B cell (primary cell): ENCODE measurements around the gene TRIM47. TPM values are rescaled to one million over a fixed set of nuclear protein-coding genes. Genes with fewer than 3 reads are reported as not detected.

Experiments
- ATAC-seq: fragments of 200-7000 bp; cut with Tn5 transposase; one replicate; pipeline ENCODE4 v1.10.0; 2021; ENCODE audit warnings: low read depth, mild to moderate bottlenecking, moderate number of reproducible peaks, moderate library complexity
- CTCF ChIA-PET: fragments of 350-600 bp; sonication (Branson Sonifier 250); formaldehyde crosslinking; loops from one replicate; lab custom pipeline; 2021; ENCODE audit warnings: antibody characterized with exemption, inconsistent platforms; lab: Charles Lee
- POLR2A ChIA-PET: fragments of 350-600 bp; sonication (Branson Sonifier 250); formaldehyde crosslinking; loops from one replicate; lab custom pipeline; 2021; ENCODE audit warnings: antibody characterized with exemption; lab: Charles Lee
- DNase-seq: peaks from one replicate; pipeline ENCODE4 v3.0.0; 2013
- H2AFZ ChIP-seq: 2 replicates; pipeline ENCODE4 v1.6.1; 2012; ENCODE audit warnings: mild to moderate bottlenecking, low read depth, low read length; ENCODE audit not compliant: insufficient read depth, poor library complexity, severe bottlenecking
- H3K27ac ChIP-seq, 2 donors: 1 replicate in 1 of 2; 2 replicates in 1 of 2; pipeline ENCODE4 v1.5.1; 2012 to 2013; ENCODE audit warnings: low read length in 2 of 2, mild to moderate bottlenecking in 2 of 2, moderate library complexity in 1 of 2
- H3K27me3 ChIP-seq, 4 experiments: fragments of 200-600 bp in 1 of 4; sonication (generic) in 1 of 4; replicated peaks in 1 of 4; 1 replicate in 2 of 4; 2 replicates in 2 of 4; pipeline versions ENCODE4 v1.6.1 to v1.7.0; 2013 to 2016; ENCODE audit warnings: low read length in 3 of 4, mild to moderate bottlenecking in 2 of 4, mixed read lengths in 1 of 4, moderate library complexity in 1 of 4; ENCODE audit not compliant: insufficient read depth in 4 of 4, control insufficient read depth in 3 of 4; ENCODE audit errors: control extremely low read depth in 1 of 4
- H3K36me3 ChIP-seq, 2 experiments: replicated peaks in 1 of 2; 1 replicate in 1 of 2; 2 replicates in 1 of 2; pipeline versions ENCODE4 v1.6.1 to v1.7.1; 2013; ENCODE audit warnings: low read length in 1 of 2; ENCODE audit not compliant: insufficient read depth in 2 of 2, control insufficient read depth in 1 of 2; ENCODE audit errors: control extremely low read depth in 1 of 2, extremely low read depth in 1 of 2
- H3K4me1 ChIP-seq, 2 donors: fragments of 200-600 bp in 1 of 2; sonication (generic) in 1 of 2; 1 replicate in 1 of 2; 2 replicates in 1 of 2; pipeline versions ENCODE4 v1.5.1 to v1.6.1; 2013 to 2017; ENCODE audit warnings: low read length in 2 of 2; ENCODE audit not compliant: control insufficient read depth in 2 of 2, insufficient read depth in 2 of 2
- H3K4me2 ChIP-seq: replicated peaks from 2 replicates; pipeline ENCODE3; 2012; ENCODE audit warnings: mild to moderate bottlenecking, low read depth, low read length; ENCODE audit not compliant: poor library complexity, severe bottlenecking
- H3K4me3 ChIP-seq, 5 experiments: fragments of 200-600 bp in 1 of 5; sonication (generic) in 1 of 5; 1 replicate in 3 of 5; 2 replicates in 2 of 5; pipeline versions ENCODE4 v1.5.1 to v1.7.0; 2011 to 2016; ENCODE audit warnings: low read length in 4 of 5, mild to moderate bottlenecking in 4 of 5, low read depth in 2 of 5, control low read depth in 1 of 5, moderate library complexity in 1 of 5; ENCODE audit not compliant: insufficient read depth in 1 of 5; ENCODE audit errors: control extremely low read depth in 1 of 5, extremely low read depth in 1 of 5
- H3K79me2 ChIP-seq: fragments of 200-600 bp; sonication (generic); one replicate; pipeline ENCODE4 v1.6.0; 2016; ENCODE audit warnings: low read length; ENCODE audit not compliant: control insufficient read depth, insufficient read depth
- H3K9ac ChIP-seq: fragments of 200-600 bp; sonication (generic); 2 replicates; pipeline ENCODE4 v1.6.1; 2017; ENCODE audit warnings: mild to moderate bottlenecking, low read length, moderate library complexity
- H3K9me3 ChIP-seq, 3 donors: one replicate each; pipeline versions ENCODE4 v1.6.1 to v1.7.1; 2013; ENCODE audit warnings: low read length in 2 of 3; ENCODE audit not compliant: control insufficient read depth in 2 of 3, insufficient read depth in 1 of 3; ENCODE audit errors: control extremely low read depth in 1 of 3
- H4K20me1 ChIP-seq: 2 replicates; pipeline ENCODE4 v1.6.0; 2012; ENCODE audit warnings: mild to moderate bottlenecking, low read length; ENCODE audit not compliant: insufficient read depth, control insufficient read depth, poor library complexity, severe bottlenecking
- H3K27ac Mint-ChIP-seq: one replicate; pipeline ENCODE4 v1.8.0; 2021; ENCODE audit warnings: mixed read lengths
- H3K27me3 Mint-ChIP-seq: one replicate; pipeline ENCODE4 v1.8.0; 2021; ENCODE audit warnings: mixed read lengths
- H3K4me1 Mint-ChIP-seq: one replicate; pipeline ENCODE4 v1.8.0; 2021; ENCODE audit warnings: mixed read lengths
- H3K4me3 Mint-ChIP-seq: one replicate; pipeline ENCODE4 v1.8.0; 2021; ENCODE audit warnings: mixed read lengths
- H3K9me3 Mint-ChIP-seq: one replicate; pipeline ENCODE4 v1.8.0; 2022; ENCODE audit warnings: mixed read lengths; ENCODE audit not compliant: insufficient read depth
- EZH2 ChIP-seq: IDR thresholded peaks from 2 replicates; pipeline ENCODE4 v1.6.1; 2012; ENCODE audit warnings: borderline replicate concordance, low read depth, mild to moderate bottlenecking, moderate library complexity, low read length; ENCODE audit not compliant: insufficient read depth, poor library complexity, severe bottlenecking
- WGBS: methylation state at CpG from one replicate; pipeline ENCODE4 v1.1.5; 2013; ENCODE audit warnings: missing lambda C conversion rate; ENCODE audit not compliant: insufficient coverage; 5-methylcytosine and 5-hydroxymethylcytosine counted together
- intact Hi-C: fragments of 100-400 bp; cut with micrococcal nuclease; formaldehyde crosslinking; loops from one replicate; pipeline ENCODE4 v1.10.0; 2022
- polyA plus RNA-seq: library from polyadenylated mRNA; depleted of rRNA; stranded (reverse); fragments of >200 nt; gene quantifications from 2 replicates; pipeline ENCODE4 v1.2.3, GENCODE V29; 2012
- total RNA-seq, 2 donors: library from RNA; stranded (reverse); fragments of 120-200 nt in 1 of 2; gene quantifications; 1 replicate in 1 of 2; 2 replicates in 1 of 2; pipeline versions ENCODE4 v1.2.3 to v1.2.4, GENCODE V29; 2013 to 2022
- TF ChIP-seq, protein P1 (sequence below): fragments of 200-600 bp; IDR thresholded peaks from one replicate; pipeline ENCODE4 v1.8.0; 2022; ENCODE audit warnings: antibody characterized with exemption, mild to moderate bottlenecking

The TRIM47 gene
- total and polyA plus RNA-seq, 2 donors (not counting 1 experiment from before 2014, with no cell fraction given), result 6.4 to 8.3 TPM

DNA sequence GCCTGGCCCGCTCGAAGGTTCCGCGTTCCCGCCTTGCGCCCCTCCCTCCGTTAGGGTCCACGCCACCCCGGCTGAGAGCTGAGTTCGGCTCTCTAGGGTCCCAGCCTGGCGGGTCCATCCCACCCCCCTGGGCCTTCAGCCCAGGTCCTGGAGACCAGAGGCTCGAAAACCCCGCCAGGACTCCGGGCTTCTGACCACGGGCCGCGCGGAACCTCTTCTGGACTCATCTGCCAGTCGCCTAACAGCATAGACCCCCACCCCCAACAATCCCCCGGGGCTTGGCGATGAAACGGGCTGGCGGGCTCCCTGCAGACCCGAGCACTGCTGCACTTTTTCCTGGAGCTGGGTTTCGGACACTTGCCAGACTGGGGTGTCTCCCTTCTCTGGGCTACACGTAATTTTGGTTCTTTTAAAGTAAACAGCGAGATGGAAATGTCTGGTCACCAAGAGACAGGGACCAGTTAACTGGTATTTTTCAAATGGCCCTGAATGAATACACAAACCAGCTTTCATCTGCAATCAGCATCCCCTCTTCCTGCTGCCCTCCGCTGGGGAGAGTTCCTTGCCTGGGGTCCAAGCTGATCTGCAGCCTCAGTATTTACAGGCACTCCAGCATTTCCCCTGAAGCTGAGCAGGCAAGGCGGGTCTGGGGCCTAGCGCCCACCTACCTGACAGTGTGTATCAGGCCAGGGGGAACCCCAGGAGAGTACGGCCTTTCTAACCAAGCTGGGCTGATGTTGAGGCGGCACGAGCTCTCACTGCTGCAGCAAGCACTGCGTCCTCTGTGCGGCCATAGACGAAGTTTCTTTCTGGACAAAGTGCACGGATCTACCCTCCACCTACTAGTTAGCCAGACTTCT lies 19.0 kb upstream of the TRIM47 start:
- Mint-ChIP-seq H3K27ac (peak overlapping the region; percentile 70), H3K4me1 (peaks cover 26% of the 10 kb centered on the region), H3K27me3 (no peaks in the 10 kb centered on the region), H3K4me3 (peak overlapping the region; percentile 71), H3K9me3 (no peaks in the 10 kb centered on the region)
- H4K20me1 ChIP-seq, result peaks cover 41% of the 10 kb centered on the region
- no peaks in the 10 kb centered on the region for H3K9me3 ChIP-seq
- peak overlapping the region in 4 of 5 experiments; percentile 58 to 80 (median 76) for H3K4me3 ChIP-seq
- peaks cover 36% of the 10 kb centered on the region for H3K79me2 ChIP-seq
- 73% methylated on average over 37 of the region's 37 CpGs for WGBS
- peak overlapping the region; percentile 34 to 49 for H3K27ac ChIP-seq
- ChIA-PET CTCF (interaction anchor here (0.8 to 5.9 kb wide), 11 partner anchors 8 to 144 kb away, joined by 3 to 52 read pairs (median 10); partner anchors contain the start of genes GALK1, MRPL38, TRIM47 and UNC13D), POLR2A (interaction anchor here (0.8 to 2.7 kb wide), 11 partner anchors 7 to 132 kb away, joined by 3 to 42 read pairs (median 5); partner anchors contain the start of genes GALK1, MRPL38, TRIM47 and UNK)
- peak overlapping the region; percentile 89 for H3K4me2 ChIP-seq
- H3K27me3 ChIP-seq, result no peaks in the 10 kb centered on the region
- peak overlapping the region; percentile 82 for H2AFZ ChIP-seq
- intact Hi-C loops, result loop anchor here (2.0 kb wide), 1 partner anchor 53 kb away; the partner anchor contains the start of gene UNC13D
- ATAC-seq, result no peak
- TF ChIP-seq, protein P1, sequence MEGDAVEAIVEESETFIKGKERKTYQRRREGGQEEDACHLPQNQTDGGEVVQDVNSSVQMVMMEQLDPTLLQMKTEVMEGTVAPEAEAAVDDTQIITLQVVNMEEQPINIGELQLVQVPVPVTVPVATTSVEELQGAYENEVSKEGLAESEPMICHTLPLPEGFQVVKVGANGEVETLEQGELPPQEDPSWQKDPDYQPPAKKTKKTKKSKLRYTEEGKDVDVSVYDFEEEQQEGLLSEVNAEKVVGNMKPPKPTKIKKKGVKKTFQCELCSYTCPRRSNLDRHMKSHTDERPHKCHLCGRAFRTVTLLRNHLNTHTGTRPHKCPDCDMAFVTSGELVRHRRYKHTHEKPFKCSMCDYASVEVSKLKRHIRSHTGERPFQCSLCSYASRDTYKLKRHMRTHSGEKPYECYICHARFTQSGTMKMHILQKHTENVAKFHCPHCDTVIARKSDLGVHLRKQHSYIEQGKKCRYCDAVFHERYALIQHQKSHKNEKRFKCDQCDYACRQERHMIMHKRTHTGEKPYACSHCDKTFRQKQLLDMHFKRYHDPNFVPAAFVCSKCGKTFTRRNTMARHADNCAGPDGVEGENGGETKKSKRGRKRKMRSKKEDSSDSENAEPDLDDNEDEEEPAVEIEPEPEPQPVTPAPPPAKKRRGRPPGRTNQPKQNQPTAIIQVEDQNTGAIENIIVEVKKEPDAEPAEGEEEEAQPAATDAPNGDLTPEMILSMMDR, result no peak
- TF ChIP-seq EZH2, result no peak
- peak overlapping the region; percentile 69 for H3K9ac ChIP-seq
- DNase-seq, result no peak
- H3K36me3 ChIP-seq, result peaks cover 0 to 48% of the 10 kb centered on the region in 2 experiments
- peaks cover 16 to 19% of the 10 kb centered on the region in 2 donors for H3K4me1 ChIP-seq
